GM19099 (cell line): ENCODE results near the gene PLK3.

ENCODE experiments used
- POLR2A ChIP-seq: IDR thresholded peaks from 3 replicates; pipeline ENCODE4 v1.6.1; 2011; ENCODE audit warnings: low read depth; ENCODE audit not compliant: insufficient read length; ENCODE audit errors: extremely low read depth

PLK3 gene

DNA sequence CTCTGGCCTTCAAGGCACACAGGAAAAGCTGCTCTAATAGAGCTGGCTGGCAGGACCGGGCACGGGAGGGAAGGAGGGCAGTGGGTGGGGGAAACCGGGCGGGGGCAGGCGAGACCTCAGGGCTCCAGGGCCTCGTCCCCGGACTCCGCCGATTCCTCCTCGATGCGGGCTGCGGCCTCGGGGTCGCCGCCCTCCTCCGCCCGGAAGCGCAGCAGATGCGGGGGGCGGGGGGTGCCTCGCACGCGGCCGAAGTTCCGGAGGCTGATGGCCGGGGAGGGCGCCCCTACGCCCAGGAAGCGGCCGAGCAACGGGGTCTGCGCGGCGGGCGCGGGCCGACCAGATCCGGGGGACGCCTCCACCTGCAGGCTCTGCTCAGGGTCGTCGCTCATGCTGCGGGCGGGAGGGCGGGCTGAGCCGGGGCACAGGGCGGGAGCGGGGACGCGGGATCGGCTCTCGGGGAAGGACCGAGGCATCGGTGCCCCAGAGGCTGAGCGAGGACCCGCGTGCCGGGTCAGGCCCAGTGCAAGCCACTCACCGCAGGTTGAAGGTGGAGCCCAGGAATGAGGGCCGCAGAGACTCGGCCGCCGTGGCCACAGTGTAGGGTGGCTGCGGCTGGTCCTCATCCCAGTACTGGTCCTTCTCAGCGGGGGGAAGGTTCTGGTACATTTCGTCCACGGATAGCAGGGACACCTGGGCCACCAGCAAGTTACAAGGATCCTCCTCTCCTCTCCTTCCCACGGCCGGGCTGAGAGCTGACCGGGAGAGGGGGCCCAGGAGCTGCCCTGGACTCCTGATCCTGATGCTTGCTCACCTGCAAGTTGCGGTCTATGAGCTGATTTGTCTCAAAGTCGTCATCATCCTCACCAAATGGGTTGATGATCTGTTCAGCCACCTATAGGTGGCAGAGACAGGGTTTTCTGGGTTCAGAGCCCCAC is 15.8 kb upstream of the PLK3 start:
- peak; percentile 62 for TF ChIP-seq POLR2A

DNA sequence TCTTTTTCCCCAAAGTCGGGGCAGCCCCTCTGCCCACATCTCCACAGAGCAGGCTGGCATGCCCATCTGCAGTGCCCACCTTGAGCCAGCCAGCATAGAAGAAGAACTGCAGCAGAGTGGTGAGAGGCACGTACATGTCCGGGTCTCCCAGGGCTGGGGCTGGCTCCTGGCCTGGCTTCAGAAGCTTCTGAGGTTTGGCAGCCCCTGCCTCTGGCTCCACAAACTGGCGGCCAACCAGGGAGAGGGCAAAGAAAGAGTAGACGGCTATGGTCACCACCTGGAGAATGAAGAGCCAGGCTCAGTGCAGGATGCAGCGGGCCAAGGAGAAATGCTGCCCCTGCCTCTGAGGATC is 15.2 kb upstream of the PLK3 start:
- no peak for TF ChIP-seq POLR2A

DNA sequence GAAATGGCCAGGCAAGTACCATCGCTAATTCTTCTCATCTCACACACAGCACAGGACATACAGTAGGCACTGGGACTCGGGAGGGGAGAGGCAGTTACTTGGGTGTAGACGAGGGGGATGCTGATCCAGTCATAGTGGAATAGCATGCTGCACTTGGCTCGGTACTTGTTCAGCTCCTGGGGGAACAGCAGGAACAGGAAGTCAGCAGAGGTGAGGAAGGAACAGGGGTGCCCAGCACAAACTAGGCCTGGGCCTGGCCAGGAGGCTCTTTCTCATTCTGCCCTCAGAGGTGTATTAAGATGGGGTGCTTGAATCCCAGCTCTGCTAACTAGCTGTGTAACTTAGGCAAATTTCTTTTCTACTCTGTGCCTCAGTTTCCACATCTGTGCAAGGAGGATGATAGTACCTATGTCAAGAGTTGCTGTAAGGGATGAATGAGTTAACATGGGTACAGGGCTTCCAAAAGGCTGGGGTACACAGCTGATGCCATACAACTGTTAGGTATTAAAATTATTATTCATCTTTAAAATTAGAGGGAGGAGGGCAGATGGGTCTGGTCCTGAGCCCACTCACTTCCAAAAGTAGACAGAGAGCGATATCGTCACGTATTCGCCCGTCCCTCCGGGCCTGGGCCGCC is 14.6 kb upstream of the PLK3 start:
- TF ChIP-seq POLR2A, result no peak

DNA sequence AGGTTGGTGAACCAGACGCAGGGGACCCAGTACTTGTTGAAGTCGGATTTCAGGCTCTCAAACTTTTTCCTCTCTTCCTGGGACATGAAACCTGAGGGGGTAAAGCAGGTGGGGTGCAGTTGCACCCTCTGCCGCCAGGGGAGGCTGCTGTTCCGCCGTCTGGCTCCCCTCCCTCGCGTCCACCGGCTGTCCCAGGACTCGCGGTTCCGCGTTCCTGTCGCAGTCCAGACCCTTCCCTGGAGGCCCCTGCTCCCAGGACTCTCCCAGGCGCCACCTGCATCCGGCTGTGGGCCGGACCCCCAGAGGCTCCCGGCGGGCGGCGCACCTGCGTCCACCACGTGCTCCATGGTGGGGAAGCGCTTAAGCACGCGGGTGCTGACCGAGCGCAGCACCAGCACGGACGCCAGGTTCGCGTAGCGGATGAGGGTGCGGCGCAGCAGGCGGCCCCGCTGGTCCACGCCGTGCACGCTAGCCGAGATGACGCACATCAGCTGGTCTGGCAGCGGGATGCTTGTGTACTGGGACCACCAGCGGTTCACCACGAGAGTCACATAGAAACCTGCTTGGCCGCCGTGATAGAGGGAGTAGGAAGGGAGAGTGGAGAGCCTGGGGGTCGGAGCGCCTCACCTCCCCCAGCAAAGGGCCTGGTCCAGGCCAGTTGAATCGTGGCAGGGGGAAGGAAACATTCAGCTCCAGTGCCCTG is 13.9 kb upstream of the PLK3 start:
- peak; percentile 43 for TF ChIP-seq POLR2A

DNA sequence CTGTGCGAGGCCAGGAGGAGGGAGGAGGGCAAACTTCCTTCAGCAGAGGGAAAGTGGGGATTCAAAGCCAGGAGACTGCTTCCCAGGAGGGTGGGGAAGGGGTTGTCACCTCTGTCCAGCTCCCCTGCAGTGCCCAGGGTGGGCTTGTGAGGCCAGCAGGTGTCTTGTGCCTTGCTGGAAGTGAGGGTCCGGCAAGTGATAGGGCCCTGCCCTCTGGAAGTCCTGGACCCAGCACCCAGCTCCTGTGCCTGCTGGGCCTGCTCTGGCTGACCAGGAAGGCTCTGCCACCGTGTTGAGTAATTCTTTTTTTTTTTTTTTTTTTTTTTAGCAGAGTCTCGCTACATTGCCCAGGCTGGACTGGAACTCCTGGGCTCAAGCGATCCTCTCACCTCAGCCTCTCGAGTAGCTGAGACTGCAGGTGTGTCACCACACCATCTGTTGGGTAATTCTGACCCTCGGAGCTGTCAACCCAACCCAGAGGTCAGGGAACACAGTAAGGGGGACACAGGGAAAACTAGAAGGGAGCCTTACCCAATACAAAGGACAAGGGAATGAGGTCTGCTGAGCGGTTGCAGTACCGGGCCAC is 13.2 kb upstream of the PLK3 start:
- no peak for TF ChIP-seq POLR2A

DNA sequence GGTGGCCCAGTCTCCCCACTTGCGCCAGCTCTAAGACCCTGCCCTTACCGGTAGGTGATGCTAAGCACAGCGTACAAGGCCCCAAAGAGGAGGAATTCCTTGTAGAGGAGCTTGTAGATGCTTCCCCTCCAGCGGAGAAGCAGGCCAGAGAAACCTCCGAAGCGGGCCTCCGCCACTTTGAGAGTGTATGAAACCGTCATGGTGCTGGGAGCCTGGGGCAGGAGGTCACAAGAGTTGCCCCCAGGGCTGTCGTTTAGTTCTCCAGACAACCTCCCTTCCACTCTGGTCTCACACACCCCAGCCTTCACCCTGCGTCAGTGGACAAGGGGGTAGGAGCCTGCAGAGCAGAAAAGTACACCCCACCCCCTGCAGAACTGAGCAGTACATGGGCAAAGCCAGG is 12.7 kb upstream of the PLK3 start:
- no peak for TF ChIP-seq POLR2A

DNA sequence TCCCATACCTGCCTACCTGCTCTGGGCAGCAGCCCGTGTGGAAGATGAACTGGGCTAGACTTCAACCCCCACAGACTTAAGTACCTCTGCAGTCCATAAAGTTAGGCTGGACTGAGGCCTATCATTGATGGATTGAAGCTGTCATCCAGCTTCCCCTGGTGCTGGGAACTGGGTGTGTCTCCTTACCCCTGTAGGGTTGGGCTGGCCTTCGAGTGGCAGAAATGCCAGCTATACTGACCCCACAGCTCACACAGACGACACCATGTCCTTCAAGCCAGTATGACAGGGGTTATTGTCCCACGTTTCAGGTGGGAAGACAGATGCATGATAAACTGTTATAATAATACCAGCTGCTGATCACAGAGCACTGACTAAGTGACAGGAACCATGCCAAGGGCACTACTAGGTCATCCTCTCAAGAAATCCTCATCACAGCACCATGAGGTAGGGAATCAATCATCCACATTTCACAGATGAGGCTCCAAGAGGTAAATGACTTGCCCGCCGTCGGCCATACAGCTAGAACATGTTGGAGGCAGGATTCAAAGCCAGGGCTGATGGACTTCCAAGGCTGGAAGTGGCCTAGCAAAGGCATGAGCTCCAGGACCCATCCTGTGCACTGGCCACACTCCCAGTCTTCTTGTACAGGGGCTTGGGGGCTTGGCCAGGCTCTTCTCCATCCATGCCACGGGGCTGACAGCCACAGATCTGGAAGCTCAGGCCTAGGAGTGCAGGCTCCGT is 11.9 kb upstream of the PLK3 start, which contains the start of gene BEST4:
TSS of gene BEST4 (minus strand) at position 51 of the 741 bp plus-strand sequence. CDS start 465 bp downstream, outside the sequence.
- no peak for TF ChIP-seq POLR2A

DNA sequence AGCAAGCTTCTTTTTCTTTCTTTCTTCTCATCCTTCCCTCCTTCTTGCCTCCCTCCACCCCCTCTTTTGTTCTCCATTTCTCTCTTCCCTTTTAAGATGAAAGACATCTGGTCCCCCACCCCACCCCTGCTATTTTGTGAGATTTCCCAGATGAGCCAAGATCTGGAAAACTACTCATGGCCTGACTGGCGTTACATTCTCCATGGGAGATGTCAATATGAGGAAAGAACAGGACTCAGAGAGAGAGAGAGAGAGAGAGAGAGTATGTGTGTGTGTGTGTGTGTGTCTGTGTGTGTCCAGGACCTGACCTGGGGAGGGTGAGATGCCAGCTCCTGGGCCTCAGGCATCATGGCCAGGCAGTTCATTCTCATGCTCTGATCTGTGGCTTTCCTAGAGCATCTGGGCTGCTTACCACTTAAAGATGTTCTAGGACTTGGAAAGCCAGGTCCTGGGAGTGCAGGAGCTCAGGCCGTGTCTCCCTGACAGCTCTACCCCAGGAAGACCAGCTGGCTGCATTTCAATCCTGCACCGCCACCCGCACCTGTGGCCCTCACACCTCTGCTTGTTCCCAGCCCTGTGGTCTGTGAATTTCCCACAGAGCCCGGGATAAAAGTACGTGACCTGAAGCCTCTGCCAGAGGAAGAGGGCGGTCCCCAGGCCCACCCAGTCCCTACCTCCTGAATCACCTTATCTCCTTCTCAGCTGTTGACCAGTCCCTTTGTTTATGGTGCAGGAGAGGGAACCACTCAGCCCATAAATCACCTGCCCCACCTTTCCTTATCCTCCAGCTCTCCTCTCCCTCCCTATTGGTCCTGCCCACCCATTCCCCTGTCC is 9.0 kb upstream of the PLK3 start:
- TF ChIP-seq POLR2A, result no peak

DNA sequence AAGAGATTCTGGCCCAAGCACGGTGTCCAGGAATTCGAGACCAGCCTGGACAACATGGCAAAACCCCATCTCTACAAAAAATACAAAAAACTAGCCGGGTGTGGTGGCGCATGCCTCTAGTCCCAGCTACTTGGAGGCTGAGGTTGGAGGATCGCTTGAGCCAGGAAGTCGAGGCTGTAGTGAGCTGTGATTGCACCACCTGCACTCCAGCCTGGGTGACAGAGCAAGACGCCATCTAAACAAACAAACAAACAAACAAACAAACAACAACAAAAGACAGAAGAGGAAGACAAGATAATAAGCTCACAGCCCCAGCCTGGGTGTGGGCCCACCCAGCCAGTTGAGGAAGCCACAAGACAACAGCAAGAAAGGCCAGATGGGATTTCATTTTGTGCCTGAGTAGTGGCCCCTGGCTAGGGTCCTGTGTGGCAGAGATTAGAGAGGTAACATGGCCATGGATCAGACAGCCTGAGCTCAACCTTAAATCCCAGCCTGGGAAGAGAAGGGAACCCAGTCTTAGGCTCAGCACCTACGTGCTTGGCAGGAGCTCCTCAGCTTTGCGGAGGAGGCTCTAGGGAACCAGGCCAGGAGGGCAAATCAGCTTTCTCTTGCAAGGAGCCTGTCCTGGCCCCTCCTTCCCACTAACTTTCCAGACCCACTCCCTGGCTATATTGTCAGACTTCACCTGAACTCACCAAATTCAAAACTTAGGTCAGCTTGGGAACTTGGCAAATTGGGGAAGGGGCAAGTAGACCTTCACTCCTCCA is 7.3 kb upstream of the PLK3 start:
- no peak for TF ChIP-seq POLR2A

DNA sequence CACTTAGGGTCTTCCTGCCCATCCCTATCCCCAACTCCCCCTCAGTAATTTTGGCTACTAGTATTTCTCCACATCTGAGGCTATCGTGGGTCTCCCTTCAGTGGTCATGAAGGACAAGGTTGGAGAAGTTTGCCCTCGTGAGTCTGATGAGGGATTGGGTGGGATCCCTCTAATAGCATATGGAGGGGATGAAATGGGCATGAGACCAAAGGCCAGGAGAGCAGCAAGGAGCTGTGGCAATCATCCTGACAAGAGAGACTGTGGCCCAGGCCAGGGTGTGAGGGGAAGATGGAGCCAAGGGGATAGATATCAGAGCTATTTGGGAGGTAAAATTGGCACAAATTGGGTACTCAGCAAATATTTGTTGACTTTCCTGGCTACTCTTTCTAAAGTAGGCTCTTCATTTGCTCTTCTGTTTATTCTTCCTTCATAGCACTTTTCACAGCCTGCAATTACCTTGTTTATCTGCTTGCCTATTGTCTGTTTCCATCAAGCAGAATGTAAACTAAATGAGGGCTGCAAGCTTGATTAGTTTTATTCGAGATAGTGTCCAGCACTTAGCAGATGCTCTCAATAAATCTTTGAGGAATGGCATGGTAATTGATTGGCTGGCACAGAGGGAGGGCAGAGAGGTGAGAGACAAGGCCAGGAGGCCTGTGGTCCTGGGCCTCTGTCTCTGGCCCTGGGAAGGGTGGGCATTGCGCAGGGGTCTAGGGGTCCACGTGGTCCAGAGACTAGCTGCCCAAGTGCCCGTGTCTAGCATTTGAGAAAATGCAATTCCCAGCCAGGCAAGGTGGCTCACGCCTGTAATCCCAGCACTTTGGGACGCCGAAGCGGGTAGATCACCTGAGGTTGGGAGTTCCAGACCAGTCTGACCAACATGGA is 1.5 kb upstream of the PLK3 start:
- TF ChIP-seq POLR2A, result no peak

DNA sequence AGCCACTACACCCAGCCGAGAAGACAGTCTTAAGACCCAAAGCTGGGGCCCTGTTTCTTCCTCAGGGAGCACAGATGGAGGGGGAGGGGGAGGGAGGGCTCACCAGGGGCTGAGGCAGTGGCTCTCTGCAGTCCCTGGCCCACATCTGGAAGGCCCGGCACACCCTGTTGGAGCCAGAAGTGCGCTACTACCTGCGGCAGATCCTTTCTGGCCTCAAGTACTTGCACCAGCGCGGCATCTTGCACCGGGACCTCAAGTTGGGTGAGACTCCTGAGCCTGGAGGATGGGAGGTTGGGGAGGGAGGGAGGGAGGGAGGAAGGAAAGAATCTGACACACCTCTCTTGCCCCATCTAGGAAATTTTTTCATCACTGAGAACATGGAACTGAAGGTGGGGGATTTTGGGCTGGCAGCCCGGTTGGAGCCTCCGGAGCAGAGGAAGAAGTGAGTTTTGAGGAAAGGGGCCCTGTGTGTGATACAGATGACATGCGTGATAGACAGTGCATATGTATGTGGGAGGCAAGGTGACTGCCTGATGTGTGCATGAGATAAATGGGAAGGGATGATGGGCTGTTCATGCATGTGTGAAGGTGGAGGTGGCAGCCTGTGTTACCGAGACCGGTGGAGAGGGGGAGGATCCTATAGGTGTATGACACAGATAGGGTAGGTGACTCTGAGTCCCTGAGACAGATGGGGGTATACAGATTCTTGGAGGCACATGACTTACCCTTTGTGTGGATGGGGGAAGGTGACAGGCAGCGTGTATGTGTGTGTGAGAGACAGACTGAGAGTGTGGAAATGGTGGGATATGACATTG is 1.5 kb downstream of the PLK3 start:
- TF ChIP-seq POLR2A, result no peak
